Kidney (tissue), 14 donors: Measurements from ENCODE around the gene COBL. TPM values are rescaled to one million over a fixed set of nuclear protein-coding genes. Genes with fewer than 3 reads are reported as not detected.

Experiments used
- DNase-seq, 5 donors: peaks; one replicate each; pipeline ENCODE4 v3.0.0-alpha.2; 2013 to 2020
- FAIRE-seq: peaks from 2 replicates; lab custom pipeline; 2012; peaks lifted over from hg19 to GRCh38; lab: Jason Lieb, UNC
- H3K27ac ChIP-seq, 2 donors: one replicate each; pipeline ENCODE4 v1.7.0; 2013; ENCODE audit warnings: low read depth in 2 of 2, low read length in 2 of 2, inconsistent platforms in 1 of 2
- H3K27me3 ChIP-seq: one replicate; pipeline ENCODE4 v1.7.1; 2013; ENCODE audit warnings: low read length, inconsistent platforms; ENCODE audit not compliant: control insufficient read depth, insufficient read depth
- H3K36me3 ChIP-seq, 3 donors: one replicate each; pipeline versions ENCODE4 v1.7.0 to v1.7.1; 2013; ENCODE audit warnings: low read length in 3 of 3, control low read depth in 1 of 3, inconsistent platforms in 1 of 3; ENCODE audit not compliant: insufficient read depth in 3 of 3, control insufficient read depth in 2 of 3
- H3K4me1 ChIP-seq, 3 donors: one replicate each; pipeline versions ENCODE4 v1.7.0 to v1.7.1; 2013; ENCODE audit warnings: low read length in 3 of 3, inconsistent platforms in 1 of 3, low read depth in 1 of 3; ENCODE audit not compliant: control insufficient read depth in 2 of 3, insufficient read depth in 2 of 3
- H3K4me3 ChIP-seq, 3 donors: one replicate each; pipeline versions ENCODE4 v1.7.0 to v1.8.1; 2013; ENCODE audit warnings: low read length in 3 of 3, control low read depth in 1 of 3, inconsistent platforms in 1 of 3
- H3K9ac ChIP-seq, 3 donors: one replicate each; pipeline versions ENCODE4 v1.7.0 to v1.7.1; 2013; ENCODE audit warnings: low read length in 3 of 3, control low read depth in 1 of 3, inconsistent platforms in 1 of 3
- H3K9me3 ChIP-seq, 3 donors: one replicate each; pipeline versions ENCODE4 v1.7.0 to v1.7.1; 2013; ENCODE audit warnings: low read length in 3 of 3, control low read depth in 1 of 3, inconsistent platforms in 1 of 3; ENCODE audit not compliant: control insufficient read depth in 2 of 3, insufficient read depth in 1 of 3
- CTCF ChIP-seq: IDR thresholded peaks from 3 replicates; pipeline ENCODE4 v1.5.1; 2012; ENCODE audit warnings: mild to moderate bottlenecking, moderate library complexity, borderline replicate concordance; ENCODE audit not compliant: insufficient read depth; ENCODE audit errors: extremely low read depth
- intact Hi-C: fragments of 100-400 bp; cut with DNase I; formaldehyde crosslinking; loops from one replicate; pipeline ENCODE4 v1.11.1; 2022
- polyA plus RNA-seq: library from polyadenylated mRNA; stranded (reverse); fragments of 350-450 nt; fragmentation: Illumina TruSeq; extraction: RNeasy Lipid Tissue Mini Kit (QIAGEN cat#74804); gene quantifications from one replicate; pipeline ENCODE4 v1.2.3, GENCODE V29; 2014; ENCODE audit warnings: low read depth, low replicate concordance; ENCODE audit not compliant: insufficient read depth
- total RNA-seq: library from RNA; stranded (reverse); fragmentation: NEBNext Ultra II Directional; extraction: Animal tissue kit (Norgen Biotek cat#: 25700); gene quantifications from one replicate; pipeline ENCODE4 v1.2.1, GENCODE V29; 2021
- donor health status: control.
- donor health status: control.
- donor health status: control.
- donor health status: control.
- donor health status: control.
- donor health status: DM: yes; HTN: yes; CAD: no.
- donor health status: Normal renal cell carcinoma (clear cell type).

COBL gene
- total and polyA plus RNA-seq, 2 donors from 2014 or later, result 9.8 to 42.7 TPM

GRCh38 chr7:51329696-51330263 lies 13.2 kb upstream of the COBL start:
- Histone ChIP-seq H3K27me3 (no peaks in the 10 kb centered on the region), H3K9me3 (no peaks in the 10 kb centered on the region), H3K27ac (no peak overlapping the region), H3K4me3 (no peak overlapping the region), H3K36me3 (no peaks in the 10 kb centered on the region), H3K9ac (no peak overlapping the region), H3K4me1 (no peaks in the 10 kb centered on the region)
- intact Hi-C loops, result no loop called here
- TF ChIP-seq CTCF, result no peak
- DNase-seq (no peak), FAIRE-seq (no peak)

DNA sequence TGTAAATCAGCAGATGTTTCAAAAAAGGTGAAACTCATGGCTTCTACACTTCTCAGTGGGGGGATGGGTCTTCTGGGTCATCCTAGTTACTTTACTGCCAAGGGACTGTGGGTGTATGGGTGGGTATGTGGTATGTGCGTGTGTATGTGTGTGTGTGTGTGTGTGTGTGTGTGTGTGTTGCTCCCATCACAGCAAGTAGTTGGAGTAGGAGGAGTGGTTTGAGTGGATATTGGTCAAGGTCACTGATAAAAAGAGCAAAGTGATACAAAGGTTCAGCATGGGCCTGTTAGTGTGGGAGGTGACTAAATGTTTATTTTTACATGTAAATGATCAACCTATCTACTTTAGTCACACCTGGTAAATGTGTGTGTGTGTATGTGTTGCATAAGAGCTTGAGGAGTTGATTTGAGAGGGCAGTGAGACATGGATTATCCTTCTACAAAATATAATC lies 11.8 kb upstream of the COBL start:
- Histone ChIP-seq H3K4me1 (no peaks in the 10 kb centered on the region), H3K36me3 (no peaks in the 10 kb centered on the region), H3K9me3 (no peaks in the 10 kb centered on the region), H3K27ac (no peak overlapping the region), H3K9ac (no peak overlapping the region), H3K4me3 (no peak overlapping the region), H3K27me3 (no peaks in the 10 kb centered on the region)
- DNase-seq (no peak), FAIRE-seq (no peak)
- no peak for TF ChIP-seq CTCF
- intact Hi-C loops, result no loop called here

DNA sequence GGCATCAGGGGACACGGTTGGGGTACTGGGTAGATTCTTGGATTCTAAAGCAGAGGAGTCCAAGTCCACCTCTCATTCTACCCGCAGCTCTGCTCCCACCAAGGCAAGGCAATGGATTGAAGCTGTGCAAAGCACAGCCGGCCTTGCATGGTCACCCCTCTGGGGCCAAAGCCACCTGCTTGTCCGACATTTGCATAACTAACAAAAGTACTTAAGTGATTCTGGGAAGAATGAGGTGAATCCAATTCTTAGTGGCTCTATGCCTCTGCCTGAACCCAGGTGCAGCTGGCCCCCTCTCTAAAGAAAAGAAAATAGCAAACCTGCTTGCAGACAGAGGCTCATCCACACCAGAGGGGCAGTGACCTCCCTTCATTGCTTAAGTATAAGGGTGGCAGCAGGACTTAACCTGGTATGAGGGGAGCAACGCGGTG lies 10.7 kb upstream of the COBL start:
- DNase-seq (peak in 1 of 5 donors; percentile 14), FAIRE-seq (no peak)
- no peaks in the 10 kb centered on the region for H3K9me3 ChIP-seq
- no peak overlapping the region for H3K27ac ChIP-seq
- H3K4me1 ChIP-seq, result no peaks in the 10 kb centered on the region
- no peaks in the 10 kb centered on the region for H3K36me3 ChIP-seq
- H3K9ac ChIP-seq, result no peak overlapping the region
- TF ChIP-seq CTCF, result no peak
- H3K4me3 ChIP-seq, result no peak overlapping the region
- intact Hi-C loops, result no loop called here
- no peaks in the 10 kb centered on the region for H3K27me3 ChIP-seq

DNA sequence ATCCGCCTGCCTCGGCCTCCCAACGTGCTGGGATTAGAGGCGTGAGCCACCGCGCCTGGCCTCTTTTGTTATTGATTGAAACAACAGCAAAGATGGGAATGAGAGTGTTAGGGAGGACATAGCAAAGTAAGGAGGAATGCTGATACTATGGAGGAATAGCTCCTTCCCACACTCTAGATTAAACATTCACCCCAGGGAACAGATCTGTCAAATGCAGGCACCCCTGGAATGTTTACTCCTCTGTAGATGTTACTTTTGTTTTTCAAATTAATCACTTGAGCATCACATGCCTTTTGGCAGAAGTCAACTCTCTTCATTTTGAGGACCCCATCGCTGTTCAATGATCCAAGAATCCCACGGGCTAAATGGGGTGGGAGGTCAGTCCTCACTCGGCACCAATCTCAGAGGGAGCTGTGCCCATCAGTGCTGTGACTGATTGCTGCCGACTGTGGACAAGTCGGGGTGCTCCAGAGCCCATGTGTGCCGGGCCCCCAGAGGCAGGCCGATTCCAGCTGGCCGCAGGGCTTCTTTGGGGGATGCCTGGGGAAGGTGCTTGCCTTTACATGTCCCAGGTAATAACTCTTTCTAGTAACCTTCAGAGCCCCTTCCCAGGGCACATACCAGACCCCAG lies 10.2 kb upstream of the COBL start:
- Histone ChIP-seq H3K4me1 (no peaks in the 10 kb centered on the region), H3K9ac (no peak overlapping the region), H3K36me3 (no peaks in the 10 kb centered on the region), H3K27ac (no peak overlapping the region), H3K27me3 (no peaks in the 10 kb centered on the region), H3K9me3 (no peaks in the 10 kb centered on the region), H3K4me3 (no peak overlapping the region)
- intact Hi-C loops, result no loop called here
- FAIRE-seq, result no peak
- no peak for DNase-seq
- no peak for TF ChIP-seq CTCF
